HG03460 (cell line): Measurements from ENCODE around the gene CTNND2.

Experiments
- ATAC-seq: cut with Tn5 transposase; IDR thresholded peaks from one replicate; pipeline ENCODE4 v1.9.1; 2021; ENCODE audit not compliant: unreplicated experiment

The CTNND2 gene

GRCh38 chr5:11780641-11781345 lies 123.5 kb downstream of the CTNND2 start:
- no peak for ATAC-seq

DNA sequence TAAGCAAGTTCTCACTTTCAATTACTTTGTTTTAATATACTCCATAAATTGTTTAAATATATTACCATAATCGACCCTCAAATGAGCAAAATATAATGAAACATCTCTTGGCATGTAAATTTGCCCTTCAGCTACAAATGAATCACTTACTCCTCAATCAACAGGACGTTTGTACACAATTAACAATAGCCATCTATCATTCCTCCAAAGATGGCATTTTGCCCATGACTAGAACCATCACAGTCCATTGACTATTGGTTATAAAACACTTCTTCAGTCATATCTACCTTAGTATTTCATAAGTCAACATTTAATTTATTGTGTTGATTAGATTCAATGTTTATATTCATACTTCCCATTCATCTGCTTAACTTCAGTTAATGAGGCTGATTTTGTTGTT lies 127.2 kb downstream of the CTNND2 start:
- ATAC-seq = no peak

GRCh38 chr5:11770310-11770709 lies 133.9 kb downstream of the CTNND2 start:
- no peak for ATAC-seq

- ATAC-seq = no peak
These were observed 143.2 kb downstream of the CTNND2 start for GRCh38 chr5:11760934-11761603.

GRCh38 chr5:11758321-11758720 lies 145.9 kb downstream of the CTNND2 start:
- ATAC-seq = no peak

- ATAC-seq = no peak
These were observed 146.6 kb downstream of the CTNND2 start for GRCh38 chr5:11757661-11758060.

- ATAC-seq = no peak
These were observed 167.2 kb downstream of the CTNND2 start for GRCh38 chr5:11737010-11737409.

DNA sequence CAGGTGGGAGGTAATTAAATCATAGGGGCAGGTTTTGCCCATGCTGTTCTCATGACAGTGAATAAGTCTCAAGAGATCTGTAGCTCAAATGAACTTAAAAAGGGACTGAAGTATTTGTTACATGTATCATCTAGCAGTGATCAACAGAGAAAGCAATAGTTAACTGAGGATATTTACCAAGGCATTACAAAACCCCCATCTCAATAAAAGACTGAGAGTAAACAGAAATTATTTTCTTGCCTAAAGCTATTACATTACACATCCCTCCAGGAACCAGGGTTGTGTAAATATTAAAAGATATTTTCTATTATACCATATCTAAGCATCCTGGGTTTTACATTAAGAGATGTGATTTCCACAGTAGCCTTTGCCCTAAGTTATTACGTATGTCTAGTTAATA lies 169.9 kb downstream of the CTNND2 start:
- no peak for ATAC-seq

- ATAC-seq = no peak
These were observed 170.4 kb downstream of the CTNND2 start for GRCh38 chr5:11733840-11734192.

GRCh38 chr5:11733185-11733839 lies 170.9 kb downstream of the CTNND2 start:
- no peak for ATAC-seq

GRCh38 chr5:11724940-11725339 lies 179.3 kb downstream of the CTNND2 start:
- no peak for ATAC-seq

DNA sequence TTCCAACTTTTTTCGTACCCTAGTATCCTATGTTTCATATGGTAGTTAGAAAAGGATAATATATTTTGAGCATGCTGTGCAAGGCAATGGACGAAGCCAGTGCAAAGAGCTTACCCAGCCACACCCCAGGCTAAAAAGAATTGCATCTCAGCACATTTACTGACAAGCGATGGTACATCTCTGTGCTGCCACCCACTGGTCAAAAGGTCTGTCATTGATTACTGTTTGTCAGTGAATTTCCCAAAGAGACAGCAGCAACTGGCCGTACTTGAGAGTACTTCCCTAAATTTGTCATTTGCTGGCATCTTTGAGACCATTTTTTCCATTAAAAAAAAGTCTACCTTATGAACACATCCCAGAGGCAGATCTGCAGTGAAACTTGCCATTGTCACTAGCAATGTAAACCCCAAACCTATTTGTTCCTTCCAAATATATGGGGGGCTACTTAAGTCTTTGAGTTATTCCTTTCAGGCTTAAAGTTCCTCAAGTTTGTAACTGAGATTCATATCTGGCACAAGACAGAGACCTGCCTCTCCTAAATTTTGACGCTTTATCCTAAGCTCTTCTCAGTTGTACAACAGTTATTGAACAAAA lies 184.3 kb downstream of the CTNND2 start:
- no peak for ATAC-seq

DNA sequence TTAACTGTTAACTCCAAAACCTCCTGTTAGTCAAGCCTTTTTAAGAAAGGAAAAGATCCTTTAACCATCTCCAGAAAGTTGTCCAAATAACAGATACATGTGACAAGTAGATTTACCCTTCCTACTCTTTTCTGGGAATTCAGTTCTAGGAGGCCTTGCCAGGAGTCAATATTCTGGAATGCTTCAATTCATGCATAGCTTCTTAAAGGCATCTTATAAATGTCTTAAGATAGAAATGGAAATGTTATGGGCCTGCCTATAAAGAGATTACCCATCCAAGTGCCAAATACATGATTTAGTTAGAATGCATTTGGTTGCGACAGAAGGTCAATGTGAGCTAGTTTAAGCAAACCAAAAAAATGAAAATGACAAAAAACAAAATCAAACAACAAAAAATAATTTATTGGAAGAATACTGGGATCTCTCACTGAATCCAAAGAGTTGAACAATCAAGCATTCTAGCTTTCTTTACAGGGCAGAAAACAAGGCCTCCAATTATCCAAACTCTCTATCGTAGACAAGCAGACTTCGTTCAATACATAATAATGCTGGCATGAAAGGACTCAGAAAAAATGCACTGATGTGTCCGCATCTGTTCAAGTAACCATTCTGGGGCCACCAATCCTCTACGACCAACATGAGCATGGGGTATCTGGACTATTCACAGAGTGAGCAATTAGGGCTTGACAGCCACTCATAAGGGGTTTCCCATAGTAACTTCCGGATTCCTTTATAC lies 188.6 kb downstream of the CTNND2 start:
- no peak for ATAC-seq

GRCh38 chr5:11711932-11712331 lies 192.3 kb downstream of the CTNND2 start:
- ATAC-seq = no peak

DNA sequence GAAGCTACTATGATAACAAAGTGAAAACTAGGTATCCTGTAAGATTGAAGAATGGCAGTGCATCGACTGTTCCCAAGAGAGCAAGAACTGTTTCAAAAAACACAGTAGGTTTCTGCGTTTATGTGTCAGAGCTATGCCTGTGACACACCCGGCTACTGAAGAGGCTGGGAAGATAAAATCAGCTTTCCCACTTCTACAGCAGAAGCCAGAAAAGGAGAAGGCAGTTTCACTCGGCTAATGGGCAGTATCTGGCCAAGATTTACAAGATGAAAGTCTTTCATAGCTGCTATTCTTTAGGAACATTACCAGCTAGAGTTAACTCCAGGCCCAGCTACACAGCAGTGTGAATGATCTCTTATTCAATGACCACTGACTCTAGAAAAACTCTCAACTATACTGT lies 195.2 kb downstream of the CTNND2 start:
- no peak for ATAC-seq

- ATAC-seq = no peak
These were observed 199.3 kb downstream of the CTNND2 start for GRCh38 chr5:11704916-11705315.

GRCh38 chr5:11700391-11700790 lies 203.9 kb downstream of the CTNND2 start:
- no peak for ATAC-seq

- no peak for ATAC-seq
These were observed 211.6 kb downstream of the CTNND2 start for GRCh38 chr5:11692636-11693035.

GRCh38 chr5:11687498-11687897 lies 216.7 kb downstream of the CTNND2 start:
- no peak for ATAC-seq

DNA sequence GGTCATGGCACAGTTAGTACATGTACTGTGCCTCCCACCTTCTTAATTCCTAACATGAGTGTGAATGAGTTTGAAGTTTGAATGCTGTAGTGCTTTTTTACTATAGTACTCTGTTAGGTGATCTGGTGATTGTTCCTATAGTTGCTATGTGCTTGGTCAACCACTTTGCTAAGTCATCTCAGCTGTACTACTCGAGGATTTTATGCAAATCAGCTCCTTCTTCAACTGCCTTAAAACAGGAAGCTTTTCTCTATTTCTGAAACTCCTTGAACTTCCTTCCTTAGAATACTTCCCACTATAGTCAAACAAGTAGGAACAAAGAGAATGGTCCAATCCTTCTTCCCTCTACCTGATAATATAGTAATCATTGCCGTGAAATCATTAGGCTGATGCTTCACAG lies 219.6 kb downstream of the CTNND2 start:
- ATAC-seq = no peak

GRCh38 chr5:11683666-11684065 lies 220.6 kb downstream of the CTNND2 start:
- no peak for ATAC-seq
